HEK293 (cell line): ENCODE data around the gene MMRN2.
"Not testable (repeated sequence)": the region's sequence is repeated elsewhere in the genome, so short reads cannot be mapped to it uniquely, and the experiment has no call there.

Experiments used
- KLF16 ChIP-seq: fragments of 450-650 bp; formaldehyde crosslinking; IDR thresholded peaks from 2 replicates; pipeline ENCODE4 v1.5.1; 2017; ENCODE audit warnings: missing biosample characterization, missing genetic modification characterization
- ZBTB8A ChIP-seq: fragments of 450-650 bp; formaldehyde crosslinking; IDR thresholded peaks from 2 replicates; pipeline ENCODE4 v1.5.1; 2016; ENCODE audit warnings: missing biosample characterization, missing genetic modification characterization
- TF ChIP-seq, protein P1 (sequence below): fragments of 450-650 bp; formaldehyde crosslinking; IDR thresholded peaks from 2 replicates; pipeline ENCODE4 v1.5.0; 2017; ENCODE audit warnings: missing biosample characterization, missing genetic modification characterization, borderline replicate concordance

DNA sequence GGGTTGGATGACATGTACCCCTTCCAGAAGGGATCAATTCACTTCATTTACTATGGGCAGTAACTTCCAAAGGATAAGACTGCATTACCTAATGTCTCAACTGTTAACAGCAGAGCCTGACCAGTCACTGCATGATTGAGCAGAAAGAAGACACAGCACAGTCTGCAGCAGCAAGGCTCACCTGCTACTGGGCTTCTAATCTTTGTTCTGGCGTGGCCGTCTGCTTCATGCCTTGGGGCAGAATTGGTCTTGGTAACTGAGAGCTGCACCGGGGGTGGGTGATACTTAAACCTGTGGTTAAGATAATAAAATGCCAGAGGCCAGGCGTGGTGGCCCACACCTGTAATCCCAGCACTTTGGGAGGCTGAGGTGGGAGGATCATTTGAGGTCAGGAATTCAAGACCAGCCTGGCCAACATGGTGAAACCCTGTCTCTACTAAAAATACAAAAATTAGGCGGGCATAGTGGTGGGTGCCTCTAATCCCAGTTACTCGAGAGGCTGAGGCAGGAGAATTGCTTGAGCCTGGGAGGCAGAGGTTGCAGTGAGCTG, 23.2 kb downstream of the MMRN2 start:
- TF ChIP-seq, protein P1, sequence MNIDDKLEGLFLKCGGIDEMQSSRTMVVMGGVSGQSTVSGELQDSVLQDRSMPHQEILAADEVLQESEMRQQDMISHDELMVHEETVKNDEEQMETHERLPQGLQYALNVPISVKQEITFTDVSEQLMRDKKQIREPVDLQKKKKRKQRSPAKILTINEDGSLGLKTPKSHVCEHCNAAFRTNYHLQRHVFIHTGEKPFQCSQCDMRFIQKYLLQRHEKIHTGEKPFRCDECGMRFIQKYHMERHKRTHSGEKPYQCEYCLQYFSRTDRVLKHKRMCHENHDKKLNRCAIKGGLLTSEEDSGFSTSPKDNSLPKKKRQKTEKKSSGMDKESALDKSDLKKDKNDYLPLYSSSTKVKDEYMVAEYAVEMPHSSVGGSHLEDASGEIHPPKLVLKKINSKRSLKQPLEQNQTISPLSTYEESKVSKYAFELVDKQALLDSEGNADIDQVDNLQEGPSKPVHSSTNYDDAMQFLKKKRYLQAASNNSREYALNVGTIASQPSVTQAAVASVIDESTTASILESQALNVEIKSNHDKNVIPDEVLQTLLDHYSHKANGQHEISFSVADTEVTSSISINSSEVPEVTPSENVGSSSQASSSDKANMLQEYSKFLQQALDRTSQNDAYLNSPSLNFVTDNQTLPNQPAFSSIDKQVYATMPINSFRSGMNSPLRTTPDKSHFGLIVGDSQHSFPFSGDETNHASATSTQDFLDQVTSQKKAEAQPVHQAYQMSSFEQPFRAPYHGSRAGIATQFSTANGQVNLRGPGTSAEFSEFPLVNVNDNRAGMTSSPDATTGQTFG (tag by site-specific recombination), result not testable (repeated sequence)
- TF ChIP-seq KLF16, ZBTB8A (tag by site-specific recombination): not testable (repeated sequence)
